Upper lobe of left lung (tissue), 6 donors: Measurements from ENCODE around the gene SPATA4. TPM values are rescaled to one million over a fixed set of nuclear protein-coding genes. Genes with fewer than 3 reads are reported as not detected.

Experiments
- ATAC-seq, 2 donors: fragments of 200-7000 bp; cut with Tn5 transposase; one replicate each; pipeline ENCODE4 v1.9.1; 2022; ENCODE audit warnings: mild to moderate bottlenecking in 2 of 2, moderate library complexity in 2 of 2; ENCODE audit not compliant: low FRiP score in 2 of 2
- DNase-seq, 2 donors: peaks; one replicate each; pipeline ENCODE4 v3.0.0-alpha.2; 2019 to 2020
- H3K27ac ChIP-seq, 4 donors: fragments of 200-600 bp; sonication (generic); one replicate each; pipeline ENCODE4 v1.5.1; 2016 to 2019
- H3K27me3 ChIP-seq, 4 donors: fragments of 200-600 bp; sonication (generic); one replicate each; pipeline ENCODE4 v1.5.1; 2017 to 2019
- H3K36me3 ChIP-seq, 4 donors: fragments of 200-600 bp; sonication (generic); one replicate each; pipeline ENCODE4 v1.5.1; 2016 to 2019
- H3K4me1 ChIP-seq, 4 donors: fragments of 200-600 bp; sonication (generic); one replicate each; pipeline ENCODE4 v1.5.1; 2018 to 2019
- H3K4me3 ChIP-seq, 4 donors: fragments of 200-600 bp; sonication (generic); one replicate each; pipeline ENCODE4 v1.5.1; 2017 to 2019; ENCODE audit warnings: mild to moderate bottlenecking in 2 of 4, moderate library complexity in 1 of 4
- H3K9me3 ChIP-seq, 4 donors: fragments of 200-600 bp; sonication (generic); one replicate each; pipeline ENCODE4 v1.5.1; 2018 to 2019
- EP300 ChIP-seq, 4 donors: sonication (generic); formaldehyde crosslinking; IDR thresholded peaks; one replicate each; pipeline ENCODE4 v1.5.1; 2017; ENCODE audit warnings: antibody characterized with exemption in 4 of 4, control low read depth in 2 of 4
- POLR2A ChIP-seq, 4 donors: fragments of 450-650 bp; IDR thresholded peaks; one replicate each; pipeline ENCODE4 v1.5.1; 2016 to 2017; ENCODE audit warnings: antibody characterized with exemption in 4 of 4, mild to moderate bottlenecking in 2 of 4
- POLR2AphosphoS5 ChIP-seq, 2 donors: sonication (generic); formaldehyde crosslinking; IDR thresholded peaks; one replicate each; pipeline ENCODE4 v1.5.1; 2017; ENCODE audit warnings: antibody characterized with exemption in 2 of 2
- WGBS, 2 donors: methylation state at CpG; one replicate each; pipeline ENCODE4 v1.1.5; 2017 to 2018; 5-methylcytosine and 5-hydroxymethylcytosine counted together
- total RNA-seq, 6 donors: library from RNA; depleted of rRNA in 4 of 6; stranded (reverse); fragments of >200 nt in 4 of 6; gene quantifications; one replicate each; pipeline versions ENCODE4 v1.1.0 to v1.2.1, GENCODE V29; 2016 to 2021
- TF ChIP-seq, protein P1 (sequence below), 6 experiments: fragments of 450-650 bp in 4 of 6; fragments of 200-600 bp in 2 of 6; sonication (generic) in 2 of 6; IDR thresholded peaks; one replicate each; pipeline ENCODE4 v1.5.1; 2016 to 2019; ENCODE audit warnings: antibody characterized with exemption in 6 of 6
- donor health status: DM: no; HTN: no; CAD: no; lungs with moderate emphysema.
- donor health status: DM: no; HTN: yes; CAD: no; lungs with severe emphysema.

SPATA4 gene
- total RNA-seq, 6 donors from 2014 or later, result 0.61 to 4.9 (median 0.91) TPM; not detected in 2

GRCh38 chr4:176187624-176188023 is 7.8 kb downstream of the SPATA4 start:
- DNase-seq (no peak), ATAC-seq (no peak)
- no peak overlapping the region for H3K27ac ChIP-seq
- no peaks in the 10 kb centered on the region for H3K36me3 ChIP-seq
- TF ChIP-seq POLR2AphosphoS5 (IDR thresholded peaks at IDR 0.05) (no peak), POLR2A (IDR thresholded peaks at IDR 0.05) (no peak), EP300 (IDR thresholded peaks at IDR 0.05) (no peak)
- TF ChIP-seq, protein P1, sequence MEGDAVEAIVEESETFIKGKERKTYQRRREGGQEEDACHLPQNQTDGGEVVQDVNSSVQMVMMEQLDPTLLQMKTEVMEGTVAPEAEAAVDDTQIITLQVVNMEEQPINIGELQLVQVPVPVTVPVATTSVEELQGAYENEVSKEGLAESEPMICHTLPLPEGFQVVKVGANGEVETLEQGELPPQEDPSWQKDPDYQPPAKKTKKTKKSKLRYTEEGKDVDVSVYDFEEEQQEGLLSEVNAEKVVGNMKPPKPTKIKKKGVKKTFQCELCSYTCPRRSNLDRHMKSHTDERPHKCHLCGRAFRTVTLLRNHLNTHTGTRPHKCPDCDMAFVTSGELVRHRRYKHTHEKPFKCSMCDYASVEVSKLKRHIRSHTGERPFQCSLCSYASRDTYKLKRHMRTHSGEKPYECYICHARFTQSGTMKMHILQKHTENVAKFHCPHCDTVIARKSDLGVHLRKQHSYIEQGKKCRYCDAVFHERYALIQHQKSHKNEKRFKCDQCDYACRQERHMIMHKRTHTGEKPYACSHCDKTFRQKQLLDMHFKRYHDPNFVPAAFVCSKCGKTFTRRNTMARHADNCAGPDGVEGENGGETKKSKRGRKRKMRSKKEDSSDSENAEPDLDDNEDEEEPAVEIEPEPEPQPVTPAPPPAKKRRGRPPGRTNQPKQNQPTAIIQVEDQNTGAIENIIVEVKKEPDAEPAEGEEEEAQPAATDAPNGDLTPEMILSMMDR (IDR thresholded peaks at IDR 0.05), result no peak
- WGBS, 2 donors, result 70 to 79% methylated on average over 2 of the region's 2 CpGs
- H3K4me3 ChIP-seq, result no peak overlapping the region
- H3K4me1 ChIP-seq, result no peaks in the 10 kb centered on the region
- no peaks in the 10 kb centered on the region for H3K9me3 ChIP-seq
- no peaks in the 10 kb centered on the region for H3K27me3 ChIP-seq

DNA sequence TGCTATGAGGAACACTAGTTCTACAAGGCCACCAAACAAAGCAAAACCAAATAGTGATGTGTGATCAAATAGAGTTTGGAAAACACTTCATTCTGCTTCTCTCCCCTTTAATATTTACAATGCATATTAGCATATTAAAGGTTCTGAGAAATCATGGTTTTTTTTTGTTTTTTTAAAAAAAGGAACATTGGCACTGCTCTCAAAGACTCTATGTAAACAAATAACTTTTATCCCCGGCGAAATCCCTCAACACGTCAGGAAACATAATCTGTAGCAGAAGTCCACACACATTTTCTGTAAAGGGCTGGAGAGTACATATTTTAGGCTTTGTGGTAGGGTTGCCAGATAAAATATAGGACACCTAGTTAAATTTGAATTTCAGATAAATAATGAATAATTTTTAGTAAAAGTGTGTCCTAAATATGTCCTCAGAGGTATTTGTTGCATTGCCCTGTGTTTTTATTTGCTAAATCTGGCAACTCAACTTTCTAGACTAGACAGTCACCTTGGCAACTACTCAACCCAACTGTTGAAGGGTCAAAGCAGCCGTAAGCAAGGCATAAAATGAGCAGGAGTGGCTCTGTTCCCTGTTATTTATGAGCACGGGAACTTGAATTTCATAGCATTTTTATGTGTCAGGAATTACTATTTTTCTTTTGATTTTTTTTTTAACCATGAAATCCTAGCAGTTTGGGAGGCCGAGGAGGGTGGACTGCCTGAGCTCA is 8.6 kb downstream of the SPATA4 start:
- no peaks in the 10 kb centered on the region for H3K36me3 ChIP-seq
- TF ChIP-seq POLR2A (IDR thresholded peaks at IDR 0.05), result no peak
- TF ChIP-seq, protein P1 (IDR thresholded peaks at IDR 0.05), result no peak
- TF ChIP-seq EP300 (IDR thresholded peaks at IDR 0.05), result no peak
- no peak for TF ChIP-seq POLR2AphosphoS5 (IDR thresholded peaks at IDR 0.05)
- ATAC-seq (no peak), DNase-seq (no peak)
- no peaks in the 10 kb centered on the region for H3K27me3 ChIP-seq
- no peaks in the 10 kb centered on the region for H3K9me3 ChIP-seq
- 56 to 67% methylated on average over 6 of the region's 6 CpGs for WGBS, 2 donors
- no peak overlapping the region for H3K4me3 ChIP-seq
- no peak overlapping the region for H3K27ac ChIP-seq
- no peaks in the 10 kb centered on the region for H3K4me1 ChIP-seq

DNA sequence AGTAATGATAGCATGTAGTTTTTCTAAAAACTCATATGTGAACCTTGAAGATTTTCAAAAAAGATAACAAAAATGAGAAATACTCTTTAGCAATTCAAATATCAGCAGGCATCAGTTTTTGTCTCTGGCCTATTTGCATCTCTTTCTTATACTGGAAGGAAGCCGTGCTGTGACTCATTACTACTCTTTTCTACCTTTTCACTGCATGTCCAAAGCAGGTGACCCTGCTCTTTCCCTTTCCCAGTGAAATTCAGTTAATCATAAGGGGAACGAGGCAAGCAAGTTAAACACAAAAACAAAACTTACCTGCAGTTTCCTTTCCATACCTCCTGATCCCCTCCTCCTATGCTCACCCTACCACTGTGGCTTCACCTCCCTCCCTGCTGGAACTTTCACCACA is 9.3 kb downstream of the SPATA4 start:
- Histone ChIP-seq H3K27me3 (no peaks in the 10 kb centered on the region), H3K27ac (no peak overlapping the region), H3K36me3 (no peaks in the 10 kb centered on the region), H3K4me1 (no peaks in the 10 kb centered on the region), H3K4me3 (no peak overlapping the region), H3K9me3 (no peaks in the 10 kb centered on the region)
- TF ChIP-seq POLR2AphosphoS5 (IDR thresholded peaks at IDR 0.05), result no peak
- TF ChIP-seq POLR2A (IDR thresholded peaks at IDR 0.05), result no peak
- TF ChIP-seq EP300 (IDR thresholded peaks at IDR 0.05), result no peak
- TF ChIP-seq, protein P1 (IDR thresholded peaks at IDR 0.05), result no peak
- no peak for DNase-seq
- 68 to 84% methylated on average over 2 of the region's 2 CpGs for WGBS, 2 donors
- ATAC-seq, result no peak

DNA sequence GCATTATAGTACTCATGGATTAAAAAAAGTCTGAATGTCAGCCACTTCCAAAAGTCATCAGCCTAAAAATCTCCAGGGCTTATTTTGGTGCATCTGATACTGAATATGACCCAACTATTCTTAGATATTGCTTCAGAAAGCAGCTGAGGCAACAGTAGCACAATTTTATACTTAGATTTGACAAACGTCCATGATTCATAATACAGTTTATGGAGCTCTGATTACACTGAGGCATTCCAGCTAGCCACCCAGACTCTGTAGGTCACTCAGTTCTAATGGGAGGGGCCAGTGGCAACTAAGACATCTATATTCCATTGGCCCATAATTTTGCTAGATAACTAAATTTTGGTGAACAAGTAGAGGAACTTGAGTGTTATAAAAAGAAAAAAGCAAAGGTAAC is 10.3 kb downstream of the SPATA4 start:
- H3K9me3 ChIP-seq, result no peaks in the 10 kb centered on the region
- 55 to 70% methylated on average over 1 of the region's 1 CpG for WGBS, 2 donors
- no peak overlapping the region for H3K4me3 ChIP-seq
- H3K36me3 ChIP-seq, result no peaks in the 10 kb centered on the region
- H3K27me3 ChIP-seq, result no peaks in the 10 kb centered on the region
- ATAC-seq, result no peak
- no peak for DNase-seq
- no peak overlapping the region for H3K27ac ChIP-seq
- TF ChIP-seq POLR2AphosphoS5 (IDR thresholded peaks at IDR 0.05) (no peak), EP300 (IDR thresholded peaks at IDR 0.05) (no peak), POLR2A (IDR thresholded peaks at IDR 0.05) (no peak)
- TF ChIP-seq, protein P1 (IDR thresholded peaks at IDR 0.05), result no peak
- no peaks in the 10 kb centered on the region for H3K4me1 ChIP-seq

DNA sequence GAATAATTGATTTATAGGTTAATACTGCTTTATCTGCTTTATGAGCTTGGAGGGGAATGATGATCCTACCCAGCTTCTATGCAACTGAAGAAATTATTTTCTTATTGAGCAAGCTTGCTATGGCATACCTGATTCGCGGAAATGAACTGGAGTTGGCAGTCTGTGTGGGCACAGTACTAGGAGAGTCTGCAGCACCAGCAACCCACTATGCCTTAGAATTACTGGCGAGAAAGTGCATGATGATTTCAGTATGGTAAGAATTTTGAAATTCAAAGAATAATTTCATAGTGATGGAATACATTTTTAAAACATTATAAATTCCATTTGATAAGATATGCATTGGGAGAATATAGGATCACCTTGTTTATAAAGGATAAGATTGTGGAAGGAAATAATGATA is 32.3 kb downstream of the SPATA4 start:
- 92 to 96% methylated on average over 3 of the region's 3 CpGs for WGBS, 2 donors
- TF ChIP-seq, protein P1 (IDR thresholded peaks at IDR 0.05), result no peak
- TF ChIP-seq POLR2AphosphoS5 (IDR thresholded peaks at IDR 0.05) (no peak), EP300 (IDR thresholded peaks at IDR 0.05) (no peak), POLR2A (IDR thresholded peaks at IDR 0.05) (no peak)
- H3K9me3 ChIP-seq, result no peaks in the 10 kb centered on the region
- no peak overlapping the region for H3K27ac ChIP-seq
- DNase-seq (no peak), ATAC-seq (no peak)
- no peaks in the 10 kb centered on the region for H3K27me3 ChIP-seq
- H3K36me3 ChIP-seq, result no peaks in the 10 kb centered on the region
- no peaks in the 10 kb centered on the region for H3K4me1 ChIP-seq
- no peak overlapping the region for H3K4me3 ChIP-seq
